ENCODE measurements around the gene SCD.

SCD gene

DNA sequence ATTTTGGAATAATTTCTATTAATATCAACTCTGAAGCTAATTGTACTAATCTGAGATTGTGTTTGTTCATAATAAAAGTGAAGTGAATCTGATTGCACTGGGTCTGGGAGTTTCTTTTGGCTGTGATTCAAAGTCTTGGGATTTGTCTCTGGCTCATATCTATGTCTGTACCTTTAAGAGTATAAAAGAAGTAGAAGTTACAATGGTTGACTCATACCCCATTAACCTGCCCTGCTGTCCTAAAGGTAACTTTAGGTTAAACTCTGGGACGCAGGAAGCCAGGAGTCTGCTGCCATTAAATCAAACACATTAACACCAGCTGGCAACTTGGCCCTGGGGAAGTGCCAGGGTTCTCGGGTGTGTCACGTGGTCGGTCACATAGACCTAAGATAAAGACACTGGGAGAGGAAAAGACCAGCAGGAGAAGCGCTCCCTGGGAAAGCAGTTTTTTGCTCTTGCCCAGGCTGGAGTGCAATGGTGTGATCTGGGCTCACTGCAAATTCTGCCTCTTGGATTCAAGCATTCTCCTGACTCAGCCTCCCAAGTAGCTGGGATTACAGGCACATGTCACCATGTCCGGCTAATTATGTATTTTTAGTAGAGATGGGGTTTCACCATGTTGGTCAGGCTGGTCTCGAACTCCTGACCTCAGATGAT lies 17.8 kb downstream of the SCD start (continued):
- peak; percentile 55 for TF ChIP-seq ISL1 (CRISPR knock-in tag; IDR thresholded peaks at IDR 0.05)
- TF ChIP-seq, protein P1, sequence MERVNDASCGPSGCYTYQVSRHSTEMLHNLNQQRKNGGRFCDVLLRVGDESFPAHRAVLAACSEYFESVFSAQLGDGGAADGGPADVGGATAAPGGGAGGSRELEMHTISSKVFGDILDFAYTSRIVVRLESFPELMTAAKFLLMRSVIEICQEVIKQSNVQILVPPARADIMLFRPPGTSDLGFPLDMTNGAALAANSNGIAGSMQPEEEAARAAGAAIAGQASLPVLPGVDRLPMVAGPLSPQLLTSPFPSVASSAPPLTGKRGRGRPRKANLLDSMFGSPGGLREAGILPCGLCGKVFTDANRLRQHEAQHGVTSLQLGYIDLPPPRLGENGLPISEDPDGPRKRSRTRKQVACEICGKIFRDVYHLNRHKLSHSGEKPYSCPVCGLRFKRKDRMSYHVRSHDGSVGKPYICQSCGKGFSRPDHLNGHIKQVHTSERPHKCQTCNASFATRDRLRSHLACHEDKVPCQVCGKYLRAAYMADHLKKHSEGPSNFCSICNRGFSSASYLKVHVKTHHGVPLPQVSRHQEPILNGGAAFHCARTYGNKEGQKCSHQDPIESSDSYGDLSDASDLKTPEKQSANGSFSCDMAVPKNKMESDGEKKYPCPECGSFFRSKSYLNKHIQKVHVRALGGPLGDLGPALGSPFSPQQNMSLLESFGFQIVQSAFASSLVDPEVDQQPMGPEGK (CRISPR knock-in tag; IDR thresholded peaks at IDR 0.05; ENCODE audit: borderline replicate concordance) = no peak

DNA sequence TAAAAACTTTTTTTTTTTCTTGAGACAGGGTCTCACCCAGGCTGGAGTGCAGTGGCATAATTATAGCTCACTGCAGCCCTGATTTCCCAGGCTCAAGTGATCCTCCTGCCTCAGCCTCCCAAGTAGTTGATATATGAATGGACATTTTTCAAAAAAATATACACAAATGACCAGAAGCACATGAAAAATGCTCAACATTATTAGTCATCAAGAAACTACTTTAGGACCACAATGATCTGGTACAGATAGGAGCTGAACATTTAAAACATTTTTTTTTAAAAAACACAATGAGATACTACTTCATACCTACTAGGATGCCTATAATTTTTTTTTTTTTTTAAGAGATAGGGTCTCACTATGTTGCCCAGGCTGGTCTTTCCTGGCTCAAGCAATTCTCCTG lies 21.7 kb downstream of the SCD start:
- TF ChIP-seq SNAI2 (CRISPR knock-in tag; IDR thresholded peaks at IDR 0.05) (no peak), ESRRG (CRISPR knock-in tag; IDR thresholded peaks at IDR 0.05) (no peak), ZNF8 (CRISPR knock-in tag; IDR thresholded peaks at IDR 0.05) (no peak)
- TF ChIP-seq, protein P2, sequence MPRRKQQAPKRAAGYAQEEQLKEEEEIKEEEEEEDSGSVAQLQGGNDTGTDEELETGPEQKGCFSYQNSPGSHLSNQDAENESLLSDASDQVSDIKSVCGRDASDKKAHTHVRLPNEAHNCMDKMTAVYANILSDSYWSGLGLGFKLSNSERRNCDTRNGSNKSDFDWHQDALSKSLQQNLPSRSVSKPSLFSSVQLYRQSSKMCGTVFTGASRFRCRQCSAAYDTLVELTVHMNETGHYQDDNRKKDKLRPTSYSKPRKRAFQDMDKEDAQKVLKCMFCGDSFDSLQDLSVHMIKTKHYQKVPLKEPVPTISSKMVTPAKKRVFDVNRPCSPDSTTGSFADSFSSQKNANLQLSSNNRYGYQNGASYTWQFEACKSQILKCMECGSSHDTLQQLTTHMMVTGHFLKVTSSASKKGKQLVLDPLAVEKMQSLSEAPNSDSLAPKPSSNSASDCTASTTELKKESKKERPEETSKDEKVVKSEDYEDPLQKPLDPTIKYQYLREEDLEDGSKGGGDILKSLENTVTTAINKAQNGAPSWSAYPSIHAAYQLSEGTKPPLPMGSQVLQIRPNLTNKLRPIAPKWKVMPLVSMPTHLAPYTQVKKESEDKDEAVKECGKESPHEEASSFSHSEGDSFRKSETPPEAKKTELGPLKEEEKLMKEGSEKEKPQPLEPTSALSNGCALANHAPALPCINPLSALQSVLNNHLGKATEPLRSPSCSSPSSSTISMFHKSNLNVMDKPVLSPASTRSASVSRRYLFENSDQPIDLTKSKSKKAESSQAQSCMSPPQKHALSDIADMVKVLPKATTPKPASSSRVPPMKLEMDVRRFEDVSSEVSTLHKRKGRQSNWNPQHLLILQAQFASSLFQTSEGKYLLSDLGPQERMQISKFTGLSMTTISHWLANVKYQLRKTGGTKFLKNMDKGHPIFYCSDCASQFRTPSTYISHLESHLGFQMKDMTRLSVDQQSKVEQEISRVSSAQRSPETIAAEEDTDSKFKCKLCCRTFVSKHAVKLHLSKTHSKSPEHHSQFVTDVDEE (CRISPR knock-in tag; IDR thresholded peaks at IDR 0.05) = no peak
- ATAC-seq = no peak

DNA sequence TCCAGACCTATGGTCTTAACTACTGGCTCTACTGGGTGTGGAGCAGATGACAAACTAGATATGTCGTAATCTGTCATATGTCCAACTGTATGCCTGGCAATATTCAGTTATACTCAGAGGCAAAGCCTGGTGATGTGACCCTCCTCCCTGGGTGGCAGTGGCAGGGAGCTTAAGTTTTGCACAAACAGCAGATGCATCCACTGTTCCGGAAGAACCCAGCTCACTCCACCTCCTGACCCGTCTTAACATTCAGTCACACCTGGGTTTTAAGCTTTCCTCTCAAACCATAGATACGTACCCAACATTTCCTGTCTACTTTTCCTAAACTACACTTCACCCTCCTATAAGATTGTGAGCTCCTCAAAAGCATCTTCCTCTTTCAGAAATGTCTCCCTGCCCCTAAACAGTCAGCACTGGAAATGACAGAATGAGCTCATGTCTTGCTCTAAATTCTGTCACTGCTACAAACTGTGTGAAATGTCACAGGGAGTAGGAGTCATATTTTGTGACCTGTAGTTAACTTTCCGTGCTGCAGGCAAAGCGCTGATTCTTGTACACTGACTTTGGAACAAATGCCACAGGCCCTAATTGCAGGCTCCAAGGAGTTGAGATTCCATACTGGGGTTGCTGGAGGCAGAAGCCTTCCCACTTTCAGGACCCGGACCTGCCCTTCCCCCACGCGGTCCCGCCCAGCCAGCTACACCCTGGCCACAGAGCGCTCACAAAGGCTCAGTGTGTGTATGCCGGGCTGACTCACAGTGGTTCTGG lies 23.9 kb downstream of the SCD start:
- TF ChIP-seq CSDC2 (CRISPR knock-in tag; IDR thresholded peaks at IDR 0.05) (0 out of 2 replicates have a peak, but pooled peaks have one; percentile 28), BACH2 (CRISPR knock-in tag; IDR thresholded peaks at IDR 0.05; ENCODE audit: borderline replicate concordance) (no peak)
- ATAC-seq = peak; percentile 10

DNA sequence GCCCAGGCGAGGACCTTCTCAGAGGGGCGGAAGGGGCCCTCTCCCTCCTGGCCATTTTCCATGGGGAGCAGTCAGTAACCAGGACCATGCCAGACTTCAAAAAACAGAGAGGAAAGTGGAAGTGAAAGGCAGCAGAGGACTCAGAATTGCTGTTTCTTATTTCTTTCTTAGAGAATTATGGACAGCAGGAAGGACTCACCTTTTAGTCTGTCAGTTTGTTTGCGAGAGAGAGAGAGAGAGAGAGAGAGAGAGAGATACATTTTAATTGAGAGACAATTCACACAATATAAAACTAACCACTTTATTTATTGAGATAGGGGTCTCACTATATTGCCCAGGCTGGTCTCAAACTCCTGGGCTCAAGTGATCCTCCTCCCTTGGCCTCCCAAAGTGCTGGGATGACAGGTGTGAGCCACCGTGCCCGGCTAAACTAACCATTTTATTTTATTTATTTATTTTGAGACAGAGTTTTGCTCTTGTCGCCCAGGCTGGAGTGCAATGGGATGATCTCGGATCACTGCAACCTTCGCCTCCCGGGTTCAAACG lies 24.5 kb downstream of the SCD start:
- ATAC-seq = no peak
- TF ChIP-seq OSR1 (CRISPR knock-in tag; IDR thresholded peaks at IDR 0.05) (no peak), ZNF565 (CRISPR knock-in tag; conservative IDR thresholded peaks at IDR 0.05; ENCODE audit: low read depth) (no peak), BACH2 (CRISPR knock-in tag; IDR thresholded peaks at IDR 0.05; ENCODE audit: borderline replicate concordance) (no peak), PPARA (CRISPR knock-in tag; IDR thresholded peaks at IDR 0.05; ENCODE audit: borderline replicate concordance) (no peak), CSDC2 (CRISPR knock-in tag; IDR thresholded peaks at IDR 0.05) (no peak), ZNF70 (CRISPR knock-in tag; IDR thresholded peaks at IDR 0.05) (no peak), ZNF8 (CRISPR knock-in tag; IDR thresholded peaks at IDR 0.05) (no peak), ZFP30 (CRISPR knock-in tag; IDR thresholded peaks at IDR 0.05) (no peak), ISL1 (CRISPR knock-in tag; IDR thresholded peaks at IDR 0.05) (no peak), RARB (CRISPR knock-in tag; IDR thresholded peaks at IDR 0.05) (no peak), TOX (CRISPR knock-in tag; IDR thresholded peaks at IDR 0.05; ENCODE audit: borderline replicate concordance) (no peak), GLIS3 (CRISPR knock-in tag; IDR thresholded peaks at IDR 0.05) (no peak)
- TF ChIP-seq, protein P3, sequence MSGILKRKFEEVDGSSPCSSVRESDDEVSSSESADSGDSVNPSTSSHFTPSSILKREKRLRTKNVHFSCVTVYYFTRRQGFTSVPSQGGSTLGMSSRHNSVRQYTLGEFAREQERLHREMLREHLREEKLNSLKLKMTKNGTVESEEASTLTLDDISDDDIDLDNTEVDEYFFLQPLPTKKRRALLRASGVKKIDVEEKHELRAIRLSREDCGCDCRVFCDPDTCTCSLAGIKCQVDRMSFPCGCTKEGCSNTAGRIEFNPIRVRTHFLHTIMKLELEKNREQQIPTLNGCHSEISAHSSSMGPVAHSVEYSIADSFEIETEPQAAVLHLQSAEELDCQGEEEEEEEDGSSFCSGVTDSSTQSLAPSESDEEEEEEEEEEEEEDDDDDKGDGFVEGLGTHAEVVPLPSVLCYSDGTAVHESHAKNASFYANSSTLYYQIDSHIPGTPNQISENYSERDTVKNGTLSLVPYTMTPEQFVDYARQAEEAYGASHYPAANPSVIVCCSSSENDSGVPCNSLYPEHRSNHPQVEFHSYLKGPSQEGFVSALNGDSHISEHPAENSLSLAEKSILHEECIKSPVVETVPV (CRISPR knock-in tag; IDR thresholded peaks at IDR 0.05) = no peak
- TF ChIP-seq, protein P4, sequence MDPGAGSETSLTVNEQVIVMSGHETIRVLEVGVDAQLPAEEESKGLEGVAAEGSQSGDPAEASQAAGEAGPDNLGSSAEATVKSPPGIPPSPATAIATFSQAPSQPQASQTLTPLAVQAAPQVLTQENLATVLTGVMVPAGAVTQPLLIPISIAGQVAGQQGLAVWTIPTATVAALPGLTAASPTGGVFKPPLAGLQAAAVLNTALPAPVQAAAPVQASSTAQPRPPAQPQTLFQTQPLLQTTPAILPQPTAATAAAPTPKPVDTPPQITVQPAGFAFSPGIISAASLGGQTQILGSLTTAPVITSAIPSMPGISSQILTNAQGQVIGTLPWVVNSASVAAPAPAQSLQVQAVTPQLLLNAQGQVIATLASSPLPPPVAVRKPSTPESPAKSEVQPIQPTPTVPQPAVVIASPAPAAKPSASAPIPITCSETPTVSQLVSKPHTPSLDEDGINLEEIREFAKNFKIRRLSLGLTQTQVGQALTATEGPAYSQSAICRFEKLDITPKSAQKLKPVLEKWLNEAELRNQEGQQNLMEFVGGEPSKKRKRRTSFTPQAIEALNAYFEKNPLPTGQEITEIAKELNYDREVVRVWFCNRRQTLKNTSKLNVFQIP (CRISPR knock-in tag; IDR thresholded peaks at IDR 0.05; ENCODE audit: borderline replicate concordance, low read depth) = no peak
- TF ChIP-seq, protein P1 (CRISPR knock-in tag; IDR thresholded peaks at IDR 0.05; ENCODE audit: borderline replicate concordance) = no peak
- TF ChIP-seq, protein P5, sequence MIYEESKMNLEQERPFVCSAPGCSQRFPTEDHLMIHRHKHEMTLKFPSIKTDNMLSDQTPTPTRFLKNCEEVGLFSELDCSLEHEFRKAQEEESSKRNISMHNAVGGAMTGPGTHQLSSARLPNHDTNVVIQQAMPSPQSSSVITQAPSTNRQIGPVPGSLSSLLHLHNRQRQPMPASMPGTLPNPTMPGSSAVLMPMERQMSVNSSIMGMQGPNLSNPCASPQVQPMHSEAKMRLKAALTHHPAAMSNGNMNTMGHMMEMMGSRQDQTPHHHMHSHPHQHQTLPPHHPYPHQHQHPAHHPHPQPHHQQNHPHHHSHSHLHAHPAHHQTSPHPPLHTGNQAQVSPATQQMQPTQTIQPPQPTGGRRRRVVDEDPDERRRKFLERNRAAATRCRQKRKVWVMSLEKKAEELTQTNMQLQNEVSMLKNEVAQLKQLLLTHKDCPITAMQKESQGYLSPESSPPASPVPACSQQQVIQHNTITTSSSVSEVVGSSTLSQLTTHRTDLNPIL (CRISPR knock-in tag; IDR thresholded peaks at IDR 0.05; ENCODE audit: low read depth) = no peak

Measured in SK-N-SH treated with all-trans-retinoic acid at 6 μM for 48 hours (cell line).